ENCODE measurements around the gene PGAM5.
"Not testable (repeated sequence)": the region's sequence is repeated elsewhere in the genome, so short reads cannot be mapped to it uniquely, and the experiment has no call there.

The PGAM5 gene

GRCh38 chr12:132754160-132754932 lies 43.7 kb downstream of the PGAM5 start:
- no peak for DNase-seq

- DNase-seq: not testable (repeated sequence)
Measured at GRCh38 chr12:132758825-132759224, 48.2 kb downstream of the PGAM5 start.

GRCh38 chr12:132759359-132759758 lies 48.7 kb downstream of the PGAM5 start:
- no peak for DNase-seq

GRCh38 chr12:132761032-132761920 lies 50.6 kb downstream of the PGAM5 start, which contains the start of gene ANKLE2:
Gene ANKLE2 (minus strand): TSS chr12:132761832. CDS start chr12:132761798, 34 bp downstream.
- peak in 4 of 5 experiments; percentile 53 to 84 (median 62) for DNase-seq

- peak; percentile 73 to 93 (median 78) for DNase-seq
Measured at GRCh38 chr12:132761921-132762583, 51.4 kb downstream of the PGAM5 start.

- DNase-seq: no peak
Measured at GRCh38 chr12:132764231-132764630, 53.6 kb downstream of the PGAM5 start.

- no peak for DNase-seq
Measured at GRCh38 chr12:132765361-132765760, 54.7 kb downstream of the PGAM5 start.

- no peak for DNase-seq
Measured at GRCh38 chr12:132766380-132767085, 55.9 kb downstream of the PGAM5 start.

- peak in 4 of 5 experiments; percentile 13 to 74 (median 27) for DNase-seq
Measured at GRCh38 chr12:132771126-132771838, 60.6 kb downstream of the PGAM5 start.

All from T-helper 2 cell (primary cell).